SHP77 (cell line): ENCODE measurements around the gene RMND5A.
"Not testable (repeated sequence)": the region's sequence is repeated elsewhere in the genome, so short reads cannot be mapped to it uniquely, and the experiment has no call there.

Experiments
- DNase-seq, 2 experiments: peaks; one replicate each; lab custom pipeline; 2025; lab: John Stamatoyannopoulos, UW

RMND5A gene, protein sequence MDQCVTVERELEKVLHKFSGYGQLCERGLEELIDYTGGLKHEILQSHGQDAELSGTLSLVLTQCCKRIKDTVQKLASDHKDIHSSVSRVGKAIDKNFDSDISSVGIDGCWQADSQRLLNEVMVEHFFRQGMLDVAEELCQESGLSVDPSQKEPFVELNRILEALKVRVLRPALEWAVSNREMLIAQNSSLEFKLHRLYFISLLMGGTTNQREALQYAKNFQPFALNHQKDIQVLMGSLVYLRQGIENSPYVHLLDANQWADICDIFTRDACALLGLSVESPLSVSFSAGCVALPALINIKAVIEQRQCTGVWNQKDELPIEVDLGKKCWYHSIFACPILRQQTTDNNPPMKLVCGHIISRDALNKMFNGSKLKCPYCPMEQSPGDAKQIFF

DNA sequence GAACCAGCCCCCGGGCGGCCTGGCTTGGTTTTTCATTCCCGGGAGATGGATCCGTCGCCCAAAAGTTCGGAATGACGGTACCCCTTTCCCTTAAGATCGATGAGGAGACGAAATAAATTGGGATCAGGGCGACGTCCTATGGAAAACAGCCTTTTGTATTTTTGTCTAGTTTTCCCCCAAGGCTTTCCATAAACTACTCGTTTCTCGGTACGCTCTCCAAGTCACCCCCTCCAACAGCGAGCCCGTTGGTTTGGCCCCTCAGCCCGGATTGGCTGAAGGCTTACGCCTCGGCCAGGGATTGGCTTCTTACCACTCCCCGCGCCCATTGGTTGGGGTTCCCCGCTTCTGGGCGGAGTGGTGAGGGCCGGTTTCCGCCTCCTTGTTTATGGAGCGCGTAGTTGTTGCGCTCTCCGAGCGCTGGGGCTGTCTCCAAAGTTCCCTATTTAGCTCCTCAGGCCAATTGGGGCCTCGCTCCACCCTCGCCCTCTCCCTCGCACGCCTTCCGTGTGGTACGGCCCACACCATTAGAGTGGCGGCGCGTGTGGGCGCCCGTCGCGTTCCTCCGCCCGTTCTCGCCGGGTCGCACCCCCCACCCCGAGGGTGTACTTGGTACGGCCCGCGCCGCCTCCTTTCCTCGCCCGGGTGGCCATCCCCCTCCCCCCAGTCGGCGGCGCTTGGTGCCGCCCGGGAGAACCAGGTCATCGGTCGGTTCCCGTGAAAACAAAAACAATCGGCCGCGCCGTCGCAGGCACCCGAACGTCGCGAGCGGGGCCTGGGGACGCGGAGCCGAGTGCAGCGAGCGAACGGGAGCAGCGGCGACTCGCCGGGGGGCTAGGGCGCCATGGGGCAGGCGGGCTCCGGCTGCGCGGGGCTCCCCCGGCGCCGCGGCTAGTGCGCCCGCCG lies at the start of gene RMND5A:
Gene RMND5A, plus strand, starts transcription at position 655 of the 903 bp plus-strand sequence. CDS start 377 bp downstream, outside the sequence.
- DNase-seq: peak; percentile 82 to 88

DNA sequence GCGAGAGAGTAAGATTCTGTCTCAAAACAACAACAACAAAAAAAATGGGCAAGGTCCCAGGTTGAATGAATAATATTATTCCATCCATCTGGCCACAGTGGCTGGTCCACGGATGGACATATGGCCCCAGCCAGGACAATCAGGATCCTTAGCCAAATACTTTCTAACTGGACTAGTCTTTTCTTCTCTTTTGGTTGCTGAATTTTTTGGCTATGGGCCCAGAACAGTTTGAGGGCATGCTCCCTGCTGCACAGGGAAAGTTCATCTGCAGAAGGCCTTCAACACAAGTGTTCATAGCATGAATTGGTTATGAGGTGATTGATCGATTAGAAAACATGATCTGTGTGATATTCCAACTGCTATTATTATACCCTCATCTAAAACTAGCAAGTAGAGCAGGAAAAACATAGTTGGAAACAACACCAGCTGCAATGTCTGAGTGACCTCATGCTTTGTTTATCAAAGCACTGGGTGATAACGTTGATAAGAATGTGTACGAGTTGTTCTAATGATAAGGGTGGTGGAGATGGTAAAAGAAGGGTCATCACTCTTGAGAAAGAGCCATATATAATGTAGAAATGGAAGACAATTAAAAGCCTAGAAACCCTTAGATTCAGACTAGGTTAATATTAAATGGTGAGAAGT lies 48.6 kb upstream of the RMND5A start:
- DNase-seq: no peak

DNA sequence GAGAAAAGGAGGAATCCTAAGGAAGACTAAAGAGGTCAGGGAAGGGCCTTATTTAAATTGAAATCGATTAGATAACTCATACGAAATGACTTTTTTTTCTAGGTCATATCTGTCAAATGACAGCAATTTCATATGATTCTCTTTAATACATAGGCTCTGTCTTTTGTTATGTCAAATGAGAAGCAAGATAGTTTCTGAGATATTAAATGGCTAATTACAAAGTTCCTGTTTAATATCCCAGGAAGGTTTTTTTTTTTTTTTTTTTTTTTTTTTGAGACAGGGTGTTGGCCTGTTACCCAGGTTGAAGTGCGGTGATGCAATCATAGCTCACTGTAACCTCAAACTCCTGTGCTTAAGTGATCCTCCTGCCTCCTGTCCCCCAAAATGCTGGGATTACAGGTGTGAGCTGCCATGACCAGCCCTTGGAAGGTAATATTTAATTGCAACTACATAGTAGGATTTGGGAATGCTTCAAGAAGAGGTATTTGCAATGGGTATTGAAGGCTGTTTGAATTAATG lies 48.0 kb upstream of the RMND5A start:
- DNase-seq: no peak

DNA sequence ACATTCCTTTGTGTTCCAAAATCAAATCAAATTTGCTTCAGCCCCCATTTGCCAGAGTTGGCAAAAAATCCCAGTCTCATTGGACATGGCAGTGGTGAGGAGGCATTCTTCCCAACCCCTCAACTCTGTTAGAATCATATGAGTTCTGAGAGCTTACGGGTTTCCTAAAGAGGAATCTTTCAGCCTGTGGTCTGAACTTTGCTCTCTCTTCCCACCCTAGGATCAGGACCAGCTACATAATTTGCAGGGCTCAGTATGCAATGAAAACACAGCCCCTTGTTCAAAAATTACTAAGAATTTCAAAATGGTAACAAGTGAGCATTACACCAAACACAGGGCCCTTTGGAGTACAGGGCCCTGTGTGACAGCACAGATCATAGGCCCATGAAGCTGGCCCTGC lies 47.1 kb upstream of the RMND5A start:
- no peak for DNase-seq

DNA sequence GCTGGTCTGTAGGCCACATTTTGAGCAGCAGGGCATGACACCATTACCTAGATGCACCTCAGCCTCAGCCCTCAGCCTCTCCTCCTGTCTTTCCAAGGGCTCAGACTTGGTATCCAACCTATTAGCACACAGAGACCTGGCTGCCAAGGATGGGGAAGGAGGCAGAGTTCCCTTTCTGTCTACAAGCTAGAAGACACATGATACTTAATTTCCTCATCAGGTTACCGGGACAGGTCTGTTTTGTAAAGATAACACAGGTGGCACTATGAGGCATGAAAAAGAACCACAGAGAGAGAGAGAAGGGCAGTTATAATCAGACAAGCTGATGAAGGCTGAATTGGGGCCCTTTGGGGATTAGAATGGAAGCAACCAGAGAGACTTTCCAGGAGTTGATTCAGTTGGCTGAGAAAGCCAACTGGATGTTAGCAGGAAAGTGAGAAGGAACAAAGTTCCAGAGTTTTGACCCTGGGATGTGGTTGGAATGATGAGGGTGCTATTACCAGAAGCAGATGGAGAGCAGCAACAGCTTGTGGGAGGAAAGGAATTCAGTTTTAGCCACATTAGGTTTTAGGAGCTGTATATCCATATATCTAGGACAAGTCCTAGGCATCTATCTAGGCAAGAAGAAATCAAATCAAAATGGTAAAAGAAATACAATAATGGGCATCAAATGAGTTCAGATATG lies 46.0 kb upstream of the RMND5A start:
- no peak for DNase-seq

- DNase-seq: no peak
Measured at GRCh38 chr2:86675104-86675503, 45.0 kb upstream of the RMND5A start.

DNA sequence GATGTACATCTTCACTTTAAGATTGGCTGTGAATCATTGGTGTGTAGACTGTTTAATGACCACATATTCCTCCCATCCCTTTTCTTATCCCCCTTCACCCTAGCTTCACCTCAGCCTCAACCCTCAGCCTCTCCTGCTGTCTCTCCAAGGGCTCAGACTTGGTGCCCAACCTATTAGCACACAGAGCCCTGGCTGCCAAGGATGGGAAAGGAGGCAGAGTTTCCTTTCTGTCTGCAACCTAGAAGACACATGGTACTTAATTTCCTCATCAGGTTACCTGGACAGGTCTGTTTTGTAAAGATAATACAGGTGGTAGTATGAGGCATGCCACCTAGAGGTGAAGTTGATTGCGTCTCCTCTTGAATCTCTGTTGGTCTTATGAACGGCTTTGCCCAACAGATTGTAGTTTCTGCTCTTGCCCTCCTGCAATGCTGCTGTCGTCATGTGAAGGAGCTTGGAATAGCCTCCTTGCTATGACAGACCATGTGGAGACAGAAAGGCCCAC lies 44.5 kb upstream of the RMND5A start:
- no peak for DNase-seq

DNA sequence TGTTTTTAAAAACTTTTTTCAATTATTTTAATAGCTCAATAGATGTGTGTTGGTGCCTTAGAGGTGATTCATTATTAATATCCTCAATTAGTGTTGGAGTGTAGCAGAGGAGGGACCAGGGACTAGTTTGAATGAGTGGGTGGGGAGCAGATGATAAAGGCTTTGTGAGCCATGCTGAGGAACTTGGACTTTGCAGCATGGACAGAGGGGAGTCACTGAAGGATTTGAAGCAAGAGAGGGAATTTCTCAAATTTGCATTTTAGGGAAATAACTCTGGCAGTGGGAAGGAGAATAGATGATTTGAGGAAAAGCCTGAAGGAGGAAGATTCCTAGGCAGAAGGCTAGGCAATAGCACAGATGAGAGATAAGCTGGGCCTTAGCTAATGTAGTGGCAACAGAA lies 42.3 kb upstream of the RMND5A start:
- DNase-seq: no peak

- DNase-seq: no peak
Measured at GRCh38 chr2:86679036-86679435, 41.1 kb upstream of the RMND5A start.

GRCh38 chr2:86685351-86685750 lies 34.7 kb upstream of the RMND5A start:
- no peak for DNase-seq

- DNase-seq: no peak
Measured at GRCh38 chr2:86686460-86686859, 33.6 kb upstream of the RMND5A start.

GRCh38 chr2:86686905-86687304 lies 33.2 kb upstream of the RMND5A start:
- DNase-seq: no peak

GRCh38 chr2:86695053-86695691 lies 24.9 kb upstream of the RMND5A start:
- no peak for DNase-seq

DNA sequence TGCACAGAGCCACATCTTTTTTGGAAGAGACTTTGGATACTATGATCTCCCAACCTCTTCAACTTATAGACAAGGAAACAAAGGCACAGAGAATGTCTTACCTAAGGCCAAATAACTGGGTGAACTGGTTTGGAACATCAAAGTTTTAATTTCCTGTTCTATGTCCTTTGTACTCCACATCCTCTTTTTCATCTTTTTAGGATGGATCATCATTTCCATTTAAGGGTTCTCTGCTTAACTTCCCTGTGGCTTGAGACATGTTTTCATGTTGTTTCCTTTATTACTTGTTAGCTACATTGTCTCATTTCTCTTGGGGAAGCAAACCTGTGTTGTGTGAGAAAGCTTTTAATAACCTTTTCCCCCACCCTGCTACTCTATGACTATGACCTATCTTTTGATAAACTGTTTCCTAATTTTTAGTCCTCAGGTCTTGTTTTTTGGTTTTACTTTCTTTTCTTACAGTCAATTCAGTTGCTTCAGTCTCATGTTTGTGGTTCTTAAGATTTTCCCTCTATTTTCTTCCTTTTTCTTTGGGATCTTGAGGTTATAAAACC lies 22.5 kb upstream of the RMND5A start:
- DNase-seq: no peak

- no peak for DNase-seq
Measured at GRCh38 chr2:86700690-86701089, 19.4 kb upstream of the RMND5A start.

GRCh38 chr2:86703704-86704361 lies 16.3 kb upstream of the RMND5A start:
- peak; percentile 47 to 49 for DNase-seq

- DNase-seq: no peak
Measured at GRCh38 chr2:86704459-86704971, 15.6 kb upstream of the RMND5A start.

DNA sequence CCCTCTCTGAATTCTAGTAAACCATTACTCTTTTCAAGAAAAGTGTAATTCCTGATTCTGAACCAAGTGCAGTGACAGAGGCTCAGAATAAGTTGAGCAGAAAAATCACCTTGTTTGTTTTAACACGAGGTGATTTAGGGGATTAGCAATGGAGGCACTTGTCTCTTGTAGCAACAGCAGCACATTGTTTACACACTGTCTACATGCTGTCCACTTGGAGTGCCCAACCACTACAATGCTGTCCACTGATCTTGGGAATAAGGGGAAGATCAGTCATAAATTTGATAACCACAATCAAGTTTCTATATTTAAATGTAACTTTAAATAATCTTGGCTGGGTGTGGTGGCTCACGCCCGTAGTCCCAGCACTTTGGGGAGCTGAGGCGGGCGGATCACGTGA lies 13.9 kb upstream of the RMND5A start:
- DNase-seq: peak in 1 of 2 experiments; percentile 41

GRCh38 chr2:86706935-86707334 lies 13.2 kb upstream of the RMND5A start:
- no peak for DNase-seq

DNA sequence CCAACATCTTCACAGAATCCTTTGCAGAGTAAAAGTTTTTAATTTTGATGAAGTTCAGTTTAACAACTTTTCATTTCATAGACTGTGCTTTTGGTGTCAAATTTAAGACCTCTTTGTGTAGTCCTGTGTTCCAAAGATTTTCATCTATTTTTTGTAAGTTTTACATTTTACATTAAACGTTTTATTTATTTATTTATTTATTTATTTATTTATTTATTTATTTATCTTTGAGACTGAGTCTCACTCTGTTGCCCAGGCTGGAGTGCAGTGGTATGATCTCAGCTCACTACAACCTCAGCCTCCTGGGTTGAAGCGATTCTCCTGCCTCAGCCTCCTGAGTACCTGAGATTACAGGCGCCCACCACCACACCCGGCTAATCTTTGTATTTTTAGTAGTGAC lies 12.0 kb upstream of the RMND5A start:
- DNase-seq: not testable (repeated sequence)
